ENCODE measurements around the gene PGF.
A peak's percentile ranks its signal among the peaks of the same experiment; 100 is the strongest.

Gene PGF

GRCh38 chr14:74915826-74916225 lies 39.6 kb downstream of the PGF start:
- DNase-seq, result no peak

GRCh38 chr14:74915426-74915825 lies 40.0 kb downstream of the PGF start:
- no peak for DNase-seq

DNA sequence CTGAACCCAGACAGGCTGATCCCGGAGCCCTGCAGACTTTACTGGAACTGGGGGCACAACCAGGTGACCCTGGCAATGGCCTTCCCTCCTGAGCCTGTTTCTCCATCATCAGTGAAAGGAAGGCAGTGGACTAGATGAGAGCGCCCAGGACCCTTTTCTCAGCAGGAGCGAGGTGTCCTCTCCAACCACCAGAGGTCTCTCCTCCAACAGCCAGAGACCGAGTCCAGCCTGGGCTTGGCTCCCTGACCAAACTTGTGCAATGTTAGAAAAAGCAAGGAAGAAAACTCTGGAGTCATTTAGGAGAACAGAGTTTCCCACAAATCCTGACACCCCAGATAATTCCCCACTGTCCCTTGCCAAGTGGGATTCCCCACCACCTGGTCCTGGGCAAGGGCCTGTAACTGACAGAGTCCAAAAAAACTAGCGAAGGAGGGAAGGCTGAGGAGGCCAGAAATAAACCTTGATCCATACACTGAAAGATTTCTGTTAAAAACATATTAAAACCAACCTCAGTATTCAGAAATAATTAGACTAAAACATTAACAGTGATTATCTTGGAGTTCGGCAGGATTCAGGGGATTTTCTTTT lies 41.3 kb downstream of the PGF start:
- peak; percentile 61 for DNase-seq

- no peak for DNase-seq
Measured at GRCh38 chr14:74913393-74913910, 41.9 kb downstream of the PGF start.

- DNase-seq, result no peak
Measured at GRCh38 chr14:74912801-74913200, 42.6 kb downstream of the PGF start.

GRCh38 chr14:74912111-74912510 lies 43.3 kb downstream of the PGF start:
- DNase-seq, result no peak

DNA sequence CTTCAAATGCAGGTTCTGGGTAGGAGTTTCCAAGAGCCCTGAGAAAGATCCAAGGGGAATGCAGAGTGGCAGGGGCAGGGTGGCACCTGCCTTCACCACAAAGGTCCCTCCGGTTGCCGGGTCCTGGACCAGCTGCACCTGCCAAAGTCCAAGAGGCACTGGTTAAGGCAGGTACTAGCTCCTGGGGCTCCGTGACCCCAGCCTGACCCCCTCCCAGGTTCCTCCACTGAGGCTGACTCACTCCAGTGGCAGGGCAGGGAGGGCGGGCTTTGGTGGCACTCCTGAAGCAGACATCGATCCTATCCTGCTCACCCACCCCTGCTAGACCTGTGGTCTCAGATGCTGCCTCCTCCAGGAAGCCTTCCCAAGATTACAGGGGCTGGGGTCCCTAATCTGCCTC lies 43.7 kb downstream of the PGF start:
- no peak for DNase-seq

GRCh38 chr14:74911221-74911620 lies 44.2 kb downstream of the PGF start:
- no peak for DNase-seq

DNA sequence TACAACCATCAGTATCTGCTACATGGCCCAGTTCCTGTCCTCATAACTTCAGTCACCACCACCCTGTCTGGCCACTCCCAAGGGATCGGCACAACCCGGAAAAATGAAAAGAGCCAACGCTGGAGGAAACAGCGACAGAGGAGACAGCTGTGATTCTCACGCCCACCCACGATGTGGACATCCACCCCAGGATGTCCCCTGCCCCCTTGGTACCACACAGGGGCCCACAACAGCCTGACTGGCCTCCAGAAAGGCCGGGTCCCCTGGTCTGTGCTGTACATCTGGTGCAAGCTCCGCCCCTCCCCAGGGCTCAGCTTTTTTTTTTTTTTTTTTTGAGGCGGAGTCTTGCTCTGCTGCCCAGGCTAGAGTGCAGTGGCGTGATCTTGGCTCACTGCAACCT lies 44.8 kb downstream of the PGF start:
- no peak for DNase-seq

GRCh38 chr14:74909911-74910310 lies 45.5 kb downstream of the PGF start:
- no peak for DNase-seq

GRCh38 chr14:74909501-74909900 lies 45.9 kb downstream of the PGF start:
- no peak for DNase-seq

- no peak for DNase-seq
Measured at GRCh38 chr14:74908861-74909341, 46.5 kb downstream of the PGF start.

- no peak for DNase-seq
Measured at GRCh38 chr14:74907744-74908143, 47.7 kb downstream of the PGF start.

DNA sequence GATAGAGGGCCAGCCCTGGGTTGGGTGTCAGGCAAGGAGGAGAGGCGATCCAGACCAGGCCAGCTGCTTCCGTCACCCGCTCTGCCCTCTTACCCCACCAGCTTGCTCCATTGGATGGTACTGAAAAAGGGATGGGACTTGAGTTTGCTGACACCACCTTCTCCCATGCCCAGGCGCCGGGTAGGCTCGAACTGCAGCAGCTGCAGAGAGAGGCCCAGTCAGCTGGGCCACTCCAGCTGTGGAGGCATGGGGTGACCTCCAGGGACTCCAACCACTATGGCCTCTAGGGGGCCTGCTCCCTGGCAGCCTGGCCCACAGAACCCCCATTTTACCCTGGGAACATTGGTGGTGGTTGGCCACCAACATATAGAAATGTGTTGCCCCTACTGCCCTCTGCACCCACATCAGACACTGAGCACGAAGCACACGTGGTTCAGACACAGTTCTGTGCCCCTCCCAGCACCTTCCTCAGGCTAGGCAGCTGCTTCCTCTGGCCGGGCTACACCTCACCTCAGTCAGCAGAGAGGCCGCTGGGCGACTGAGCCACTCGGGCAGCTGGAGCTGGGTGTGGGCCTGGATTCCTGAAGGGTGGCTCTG lies 48.4 kb downstream of the PGF start:
- DNase-seq, result no peak

DNA sequence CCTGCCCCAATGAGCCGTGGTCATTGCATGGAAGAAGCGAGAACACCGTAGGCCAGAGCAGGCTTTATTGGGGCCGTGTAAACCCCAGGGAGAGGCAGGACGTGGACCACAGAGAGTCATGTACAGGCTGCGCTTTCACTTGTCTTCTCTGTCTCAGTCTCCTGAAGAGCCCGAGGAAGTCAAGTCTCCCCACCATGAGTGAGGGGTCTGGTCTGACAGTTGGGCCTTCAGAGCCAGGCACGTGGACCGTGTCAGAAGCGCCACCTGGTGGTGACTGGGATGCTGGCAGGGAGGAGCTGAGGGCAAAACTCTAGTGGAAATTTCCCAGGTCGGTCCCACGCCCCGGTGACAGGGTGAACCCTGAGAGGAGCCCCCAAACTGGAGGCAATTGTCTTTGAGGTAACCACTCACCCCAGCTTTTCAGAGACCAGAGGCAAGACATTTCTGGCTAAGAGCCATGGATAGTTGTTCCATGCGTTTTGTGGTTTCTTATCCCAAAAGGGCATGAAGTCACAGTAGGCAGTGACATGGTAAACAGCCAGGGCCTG lies 49.7 kb downstream of the PGF start:
- DNase-seq, result peak; percentile 74

DNA sequence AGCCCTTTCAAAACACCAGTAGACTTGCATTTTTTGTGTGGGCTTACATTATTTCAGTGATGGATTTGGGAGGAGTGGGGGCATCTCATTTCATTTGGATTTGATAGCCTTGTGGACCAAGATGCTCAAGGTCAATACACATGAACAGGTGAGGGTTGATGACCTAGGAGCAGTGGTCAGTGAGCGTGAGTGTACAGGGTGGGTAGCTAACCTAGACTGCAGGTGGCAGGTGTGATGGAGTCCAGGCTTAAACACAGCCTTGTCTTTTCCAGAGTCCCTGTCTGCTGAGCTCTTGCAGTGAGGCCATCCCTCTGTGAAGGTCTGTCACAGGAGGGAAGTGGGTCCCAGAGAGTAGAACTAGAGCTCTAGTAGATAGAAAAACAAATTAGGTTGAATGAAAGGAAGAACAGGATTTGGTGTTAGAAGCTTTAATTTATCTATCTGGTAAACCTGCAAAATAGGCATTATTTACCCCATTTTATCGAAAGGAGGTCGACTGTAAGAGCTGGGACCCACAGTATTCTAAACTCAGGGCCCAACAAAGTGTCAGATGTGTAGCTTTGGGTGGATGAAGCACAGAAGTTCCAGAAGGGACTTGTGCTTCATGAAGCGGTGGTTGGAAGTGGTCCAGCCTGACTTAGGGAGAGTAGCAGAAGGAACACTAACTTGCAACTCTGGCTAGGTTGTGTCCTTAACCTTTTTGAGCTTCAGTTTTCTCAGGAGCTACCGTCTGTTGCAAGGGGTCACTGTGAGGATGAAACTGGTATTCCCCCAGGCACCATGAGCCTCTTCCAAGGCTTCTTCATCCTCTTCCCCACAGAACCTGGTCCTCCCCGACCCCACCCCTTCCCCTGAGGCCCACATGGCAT lies 50.5 kb downstream of the PGF start:
- no peak for DNase-seq

- no peak for DNase-seq
Measured at GRCh38 chr14:74902941-74903705, 52.3 kb downstream of the PGF start.

DNA sequence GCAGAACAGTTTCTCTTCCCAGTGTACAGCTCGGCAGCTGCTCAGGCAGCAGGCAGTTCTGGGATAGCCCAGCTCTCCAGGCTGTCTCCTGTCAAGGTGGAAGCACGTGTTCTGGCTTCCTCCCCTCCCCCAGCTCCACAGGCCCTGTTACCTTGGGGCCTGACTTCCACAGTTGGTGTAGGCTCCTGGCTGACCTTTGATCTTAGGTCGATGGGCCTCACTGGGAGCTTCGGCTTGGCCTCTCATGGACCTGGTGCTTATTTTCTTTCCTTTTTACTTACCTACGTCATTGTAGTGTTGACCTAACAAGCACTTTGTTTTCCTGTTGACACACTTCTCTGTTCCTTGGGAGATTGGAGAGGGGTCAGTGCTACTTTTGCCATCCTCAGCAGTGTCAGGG lies 56.7 kb downstream of the PGF start:
- DNase-seq, result no peak

GRCh38 chr14:74898083-74898482 lies 57.3 kb downstream of the PGF start:
- no peak for DNase-seq

GRCh38 chr14:74897642-74898041 lies 57.8 kb downstream of the PGF start:
- no peak for DNase-seq

DNA sequence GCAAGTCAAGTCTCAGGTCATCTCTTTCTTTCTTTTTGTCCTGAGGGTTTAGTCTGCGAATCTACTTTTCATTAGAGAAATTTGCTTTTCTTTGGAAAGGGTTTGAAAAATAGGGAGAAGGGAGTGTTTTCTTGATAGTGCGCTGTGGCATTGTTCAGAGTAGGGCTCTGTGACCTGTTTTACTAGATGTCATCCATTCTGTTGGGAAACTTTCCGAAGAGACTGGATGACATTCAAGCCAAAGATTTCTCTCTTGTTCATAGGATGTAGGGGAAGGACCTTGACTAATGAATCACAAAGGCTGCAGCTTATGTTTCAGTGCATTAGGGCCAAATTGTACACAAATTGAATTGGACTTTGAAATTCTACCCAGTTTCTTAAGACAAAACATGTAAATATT lies 59.0 kb downstream of the PGF start:
- no peak for DNase-seq

DNA sequence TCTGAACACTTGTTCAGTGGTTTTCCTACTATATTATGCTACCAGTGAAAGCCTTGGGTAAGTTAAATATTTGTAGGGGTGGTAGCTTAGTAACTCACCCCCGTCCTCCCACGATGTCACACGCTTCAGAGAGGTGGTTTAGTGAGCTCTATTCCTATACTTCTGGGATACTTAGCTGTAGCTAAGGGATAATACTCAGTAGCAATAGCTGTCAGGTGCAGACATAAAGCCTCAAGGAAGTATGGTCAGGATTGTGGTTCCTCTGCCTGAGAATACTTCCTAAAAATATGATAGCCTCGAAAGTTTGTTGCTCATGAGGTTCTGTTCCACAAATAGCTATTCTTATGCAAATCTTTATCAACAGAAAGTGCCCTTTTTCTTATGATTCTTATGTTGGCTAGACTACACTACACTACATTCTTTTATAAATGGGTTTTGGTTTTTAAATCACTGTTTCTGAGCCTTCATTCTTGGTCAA lies 61.7 kb downstream of the PGF start:
- DNase-seq, result no peak

DNA sequence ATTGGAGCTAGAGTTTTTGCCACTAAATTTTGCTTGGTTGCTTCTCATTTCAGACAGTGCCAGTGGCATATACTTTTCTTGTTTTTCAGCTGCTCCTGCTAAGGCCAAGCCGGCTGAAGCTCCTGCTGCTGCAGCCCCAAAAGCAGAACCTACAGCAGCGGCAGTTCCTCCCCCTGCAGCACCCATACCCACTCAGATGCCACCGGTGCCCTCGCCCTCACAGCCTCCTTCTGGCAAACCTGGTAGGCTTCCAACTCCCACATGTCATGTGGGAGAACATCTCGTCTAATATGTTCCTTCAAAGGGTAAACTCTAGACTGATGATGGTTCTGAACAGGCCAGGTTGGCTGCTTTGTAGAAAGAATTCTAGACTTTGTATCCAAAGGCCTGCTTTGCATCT lies 62.7 kb downstream of the PGF start:
- DNase-seq, result no peak
